Progenitor cell of endocrine pancreas (in vitro differentiated cells): ENCODE results near the gene NOS1AP. TPM values are rescaled to one million over a fixed set of nuclear protein-coding genes. Genes with fewer than 3 reads are reported as not detected.
"Not testable (repeated sequence)": the region's sequence is repeated elsewhere in the genome, so short reads cannot be mapped to it uniquely, and the experiment has no call there.

Experiments
- DNase-seq: peaks from one replicate; pipeline ENCODE4 v3.0.0; 2021; ENCODE audit warnings: low spot score; ENCODE audit not compliant: unreplicated experiment
- H3K27ac Mint-ChIP-seq: 2 replicates; pipeline ENCODE4 v1.8.0; 2021; ENCODE audit warnings: mild to moderate bottlenecking, moderate library complexity, mixed read lengths
- H3K27me3 Mint-ChIP-seq: 2 replicates; pipeline ENCODE4 v1.8.0; 2021; ENCODE audit warnings: mixed read lengths
- H3K36me3 Mint-ChIP-seq: 2 replicates; pipeline ENCODE4 v1.8.0; 2022; ENCODE audit warnings: mixed read lengths; ENCODE audit not compliant: insufficient read depth
- H3K4me1 Mint-ChIP-seq: 2 replicates; pipeline ENCODE4 v1.8.0; 2021; ENCODE audit warnings: low read depth, mixed read lengths
- H3K4me3 Mint-ChIP-seq: 2 replicates; pipeline ENCODE4 v1.8.0; 2021; ENCODE audit warnings: low read depth, mild to moderate bottlenecking, moderate library complexity, mixed read lengths
- H3K9me3 Mint-ChIP-seq: 2 replicates; pipeline ENCODE4 v1.8.0; 2021; ENCODE audit warnings: low read depth, mixed read lengths
- total RNA-seq: library from RNA; stranded (reverse); gene quantifications from 2 replicates; pipeline ENCODE4 v1.2.1, GENCODE V29; 2021
- TF ChIP-seq, protein P1 (sequence below): fragments of 200-600 bp; sonication (generic); IDR thresholded peaks from one replicate; pipeline ENCODE4 v1.5.0; 2021; ENCODE audit warnings: antibody characterized with exemption, mild to moderate bottlenecking; ENCODE audit not compliant: unreplicated experiment

The NOS1AP gene
- total RNA-seq, 1 donor from 2014 or later = 5.6 TPM

DNA sequence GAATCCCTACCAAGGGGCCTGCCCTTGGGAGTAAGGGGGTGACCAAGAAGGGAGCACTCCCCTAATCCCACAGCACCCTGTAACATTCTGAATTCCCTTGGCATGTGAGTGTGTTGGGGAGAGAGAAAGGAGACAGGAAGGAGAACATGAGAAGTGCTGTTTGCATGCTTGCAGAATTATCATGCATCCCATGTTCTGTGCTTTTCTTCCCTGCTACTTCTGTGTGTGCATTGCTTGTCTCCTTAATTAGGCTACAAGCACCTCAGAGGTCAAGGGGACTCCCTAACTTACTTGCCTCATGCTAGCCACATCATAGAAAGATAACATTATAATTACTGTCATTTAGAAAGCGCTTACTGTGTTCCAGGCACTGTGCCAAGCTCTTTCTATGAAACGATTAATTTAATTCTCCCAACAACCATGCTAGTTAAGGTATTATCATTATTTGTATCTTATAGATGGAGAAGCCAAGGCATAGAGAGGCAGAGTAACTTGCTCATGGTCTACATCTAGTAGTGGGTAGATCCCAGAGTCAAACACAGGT lies 11.1 kb downstream of the NOS1AP start:
- TF ChIP-seq, protein P1, sequence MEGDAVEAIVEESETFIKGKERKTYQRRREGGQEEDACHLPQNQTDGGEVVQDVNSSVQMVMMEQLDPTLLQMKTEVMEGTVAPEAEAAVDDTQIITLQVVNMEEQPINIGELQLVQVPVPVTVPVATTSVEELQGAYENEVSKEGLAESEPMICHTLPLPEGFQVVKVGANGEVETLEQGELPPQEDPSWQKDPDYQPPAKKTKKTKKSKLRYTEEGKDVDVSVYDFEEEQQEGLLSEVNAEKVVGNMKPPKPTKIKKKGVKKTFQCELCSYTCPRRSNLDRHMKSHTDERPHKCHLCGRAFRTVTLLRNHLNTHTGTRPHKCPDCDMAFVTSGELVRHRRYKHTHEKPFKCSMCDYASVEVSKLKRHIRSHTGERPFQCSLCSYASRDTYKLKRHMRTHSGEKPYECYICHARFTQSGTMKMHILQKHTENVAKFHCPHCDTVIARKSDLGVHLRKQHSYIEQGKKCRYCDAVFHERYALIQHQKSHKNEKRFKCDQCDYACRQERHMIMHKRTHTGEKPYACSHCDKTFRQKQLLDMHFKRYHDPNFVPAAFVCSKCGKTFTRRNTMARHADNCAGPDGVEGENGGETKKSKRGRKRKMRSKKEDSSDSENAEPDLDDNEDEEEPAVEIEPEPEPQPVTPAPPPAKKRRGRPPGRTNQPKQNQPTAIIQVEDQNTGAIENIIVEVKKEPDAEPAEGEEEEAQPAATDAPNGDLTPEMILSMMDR = no peak
- no peak overlapping the region for H3K27ac Mint-ChIP-seq
- no peaks in the 10 kb centered on the region for H3K4me1 Mint-ChIP-seq
- no peaks in the 10 kb centered on the region for H3K27me3 Mint-ChIP-seq
- H3K36me3 Mint-ChIP-seq = peaks cover 2% of the 10 kb centered on the region
- H3K9me3 Mint-ChIP-seq = peaks cover 2% of the 10 kb centered on the region
- H3K4me3 Mint-ChIP-seq = no peak overlapping the region
- no peak for DNase-seq

DNA sequence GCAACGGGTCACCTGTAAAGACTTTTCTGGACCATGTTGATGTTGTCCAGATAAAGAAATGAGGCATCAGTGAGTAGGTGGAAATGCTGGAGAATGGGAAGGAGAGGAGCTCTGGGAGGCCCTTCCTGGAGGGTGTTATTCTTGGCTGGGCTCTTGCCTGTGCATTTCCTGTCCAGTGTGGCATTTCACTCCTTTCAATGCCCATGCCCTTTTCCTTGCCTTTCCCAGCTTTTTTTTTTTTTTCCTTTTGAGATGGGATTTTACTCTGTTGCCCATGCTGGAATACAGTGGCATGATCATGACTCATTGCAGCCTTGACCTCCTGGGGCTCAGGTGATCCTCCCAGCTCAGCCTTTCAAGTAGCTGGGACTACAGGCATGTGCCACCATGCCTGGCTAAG lies 11.8 kb downstream of the NOS1AP start:
- H3K9me3 Mint-ChIP-seq = peaks cover 2% of the 10 kb centered on the region
- DNase-seq = no peak
- no peak overlapping the region for H3K4me3 Mint-ChIP-seq
- no peaks in the 10 kb centered on the region for H3K4me1 Mint-ChIP-seq
- no peak overlapping the region for H3K27ac Mint-ChIP-seq
- H3K36me3 Mint-ChIP-seq = peaks cover 2% of the 10 kb centered on the region
- H3K27me3 Mint-ChIP-seq = no peaks in the 10 kb centered on the region
- TF ChIP-seq, protein P1 = no peak

DNA sequence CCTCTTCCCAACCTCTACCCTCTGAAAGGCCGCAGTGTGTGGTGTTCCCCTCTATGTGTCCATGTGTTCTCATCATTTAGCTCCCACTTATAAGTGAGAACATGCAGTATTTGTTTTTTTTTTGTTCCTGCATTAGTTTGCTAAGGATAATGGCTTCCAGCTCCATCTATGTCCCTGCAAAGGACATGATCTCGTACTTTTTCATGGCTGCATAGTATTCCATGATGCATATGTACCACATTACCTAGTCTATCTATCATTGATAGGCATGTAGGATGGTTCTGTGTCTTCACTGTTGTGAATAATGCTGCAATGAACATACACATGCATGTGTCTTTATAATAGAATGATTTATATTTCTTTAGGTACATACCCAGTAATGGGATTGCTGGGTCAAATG lies 12.6 kb downstream of the NOS1AP start:
- not testable (repeated sequence) for H3K4me3 Mint-ChIP-seq, H3K27me3 Mint-ChIP-seq, DNase-seq, H3K9me3 Mint-ChIP-seq, H3K27ac Mint-ChIP-seq, H3K36me3 Mint-ChIP-seq, H3K4me1 Mint-ChIP-seq

DNA sequence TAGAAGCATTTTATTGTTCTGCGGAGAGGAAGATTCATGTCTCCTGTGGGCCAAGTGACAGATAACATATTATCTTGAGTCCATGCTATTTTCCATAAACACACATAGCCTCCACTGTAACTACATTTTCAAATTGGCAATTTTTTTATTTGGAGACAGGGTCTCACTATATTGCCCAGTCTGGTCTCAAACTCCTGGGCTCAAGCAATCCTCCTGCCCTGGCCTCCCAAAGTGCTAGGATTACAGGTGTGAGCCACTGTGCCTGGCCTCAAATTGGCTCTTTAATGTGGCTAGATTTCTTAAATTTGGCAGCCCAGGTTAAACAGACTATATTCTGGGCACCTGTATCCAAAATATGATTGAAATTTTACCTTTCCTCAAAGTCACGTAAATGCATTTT lies 13.8 kb downstream of the NOS1AP start:
- peaks cover 2% of the 10 kb centered on the region for H3K9me3 Mint-ChIP-seq
- H3K27me3 Mint-ChIP-seq = no peaks in the 10 kb centered on the region
- TF ChIP-seq, protein P1 = no peak
- no peak overlapping the region for H3K4me3 Mint-ChIP-seq
- H3K27ac Mint-ChIP-seq = no peak overlapping the region
- H3K4me1 Mint-ChIP-seq = peaks cover 1% of the 10 kb centered on the region
- H3K36me3 Mint-ChIP-seq = peaks cover 2% of the 10 kb centered on the region
- DNase-seq = no peak

DNA sequence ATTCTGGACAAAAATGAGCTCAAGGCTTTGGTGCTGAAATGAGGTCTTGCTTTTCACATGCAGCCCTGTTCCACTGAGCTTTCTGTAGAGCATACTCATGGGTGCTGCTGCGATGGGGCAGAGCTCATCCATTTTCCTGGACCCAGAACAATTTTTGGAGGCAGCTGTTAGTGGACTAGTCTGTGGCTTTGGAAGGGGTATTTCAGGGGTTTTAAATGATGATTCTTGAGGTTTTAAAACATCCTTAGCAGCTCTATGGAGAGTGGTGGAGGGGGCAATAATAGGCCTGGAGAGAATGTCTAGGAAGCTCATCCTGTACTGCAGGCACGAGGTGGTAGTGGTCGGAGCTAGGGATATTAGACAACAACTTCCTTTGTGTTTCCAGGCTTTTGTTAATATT lies 16.5 kb downstream of the NOS1AP start:
- H3K27me3 Mint-ChIP-seq = no peaks in the 10 kb centered on the region
- H3K4me1 Mint-ChIP-seq = peaks cover 1% of the 10 kb centered on the region
- no peak overlapping the region for H3K4me3 Mint-ChIP-seq
- TF ChIP-seq, protein P1 = no peak
- H3K36me3 Mint-ChIP-seq = peaks cover 2% of the 10 kb centered on the region
- no peak overlapping the region for H3K27ac Mint-ChIP-seq
- DNase-seq = no peak
- peaks cover 2% of the 10 kb centered on the region for H3K9me3 Mint-ChIP-seq

DNA sequence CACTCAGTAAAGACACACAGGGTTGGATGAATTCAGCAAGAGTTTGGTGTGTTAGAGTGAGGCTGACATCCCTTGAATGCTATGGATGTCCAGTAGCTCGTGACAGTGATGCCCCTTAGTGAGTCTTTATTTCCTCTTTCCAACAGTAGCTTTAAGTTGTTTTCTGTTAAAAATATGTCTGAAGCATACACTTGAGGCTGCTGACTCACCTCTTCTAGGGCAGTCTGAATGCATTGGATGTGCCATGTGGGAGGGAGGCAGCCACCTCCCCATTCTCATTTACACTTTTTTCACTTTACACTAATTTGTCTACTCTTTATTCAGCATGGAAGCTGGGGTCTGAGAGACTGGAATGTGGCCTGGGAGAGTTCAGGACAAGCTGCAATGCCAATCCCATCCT lies 17.6 kb downstream of the NOS1AP start:
- Mint-ChIP-seq H3K27me3 (no peaks in the 10 kb centered on the region), H3K27ac (no peak overlapping the region), H3K4me3 (no peak overlapping the region), H3K9me3 (peaks cover 2% of the 10 kb centered on the region), H3K4me1 (peaks cover 8% of the 10 kb centered on the region), H3K36me3 (peaks cover 2% of the 10 kb centered on the region)
- no peak for DNase-seq
- TF ChIP-seq, protein P1 = no peak
